WTC11 (cell line): ENCODE data around the gene SCD5. TPM values are rescaled to one million over a fixed set of nuclear protein-coding genes. Genes with fewer than 3 reads are reported as not detected.

ENCODE experiments used
- ATAC-seq: fragments of 200-7000 bp; cut with Tn5 transposase; 2 replicates; pipeline ENCODE4 v1.10.0; 2021; ENCODE audit warnings: mild to moderate bottlenecking, moderate library complexity
- CTCF ChIA-PET: fragments of 300-600 bp; sonication (Branson Sonifier 250); formaldehyde crosslinking; loops from one replicate; lab custom pipeline; 2021; ENCODE audit warnings: antibody characterized with exemption; lab: Charles Lee
- POLR2A ChIA-PET: fragments of 350-600 bp; sonication (Branson Sonifier 250); formaldehyde crosslinking; loops from one replicate; lab custom pipeline; 2021; ENCODE audit warnings: antibody characterized with exemption; lab: Charles Lee
- DNase-seq: peaks from one replicate; pipeline ENCODE4 v3.0.0; 2021; ENCODE audit warnings: low spot score
- H3K27ac Mint-ChIP-seq: 2 replicates; pipeline ENCODE4 v1.8.0; 2021; ENCODE audit warnings: mixed read lengths
- H3K27me3 Mint-ChIP-seq: 2 replicates; pipeline ENCODE4 v1.8.0; 2021; ENCODE audit warnings: low read depth, mild to moderate bottlenecking, moderate library complexity, mixed read lengths
- H3K36me3 Mint-ChIP-seq: 2 replicates; pipeline ENCODE4 v1.8.0; 2021; ENCODE audit warnings: mixed read lengths
- H3K4me1 Mint-ChIP-seq: 2 replicates; pipeline ENCODE4 v1.8.0; 2022; ENCODE audit warnings: mixed read lengths
- H3K4me3 Mint-ChIP-seq: 2 replicates; pipeline ENCODE4 v1.8.0; 2021; ENCODE audit warnings: mild to moderate bottlenecking, moderate library complexity, mixed read lengths
- H3K9me3 Mint-ChIP-seq: 2 replicates; pipeline ENCODE4 v1.8.0; 2021; ENCODE audit warnings: mixed read lengths
- ATF2 ChIP-seq: sonication (generic); formaldehyde crosslinking; IDR thresholded peaks from 2 replicates; pipeline ENCODE4 v1.8.1; 2022; ENCODE audit warnings: low read depth, missing genetic modification reagents, borderline replicate concordance
- CBFB ChIP-seq: sonication (generic); formaldehyde crosslinking; IDR thresholded peaks from 2 replicates; pipeline ENCODE4 v1.8.1; 2022; ENCODE audit warnings: mild to moderate bottlenecking, low read depth, missing genetic modification reagents
- E2F1 ChIP-seq: sonication (generic); formaldehyde crosslinking; IDR thresholded peaks from 2 replicates; pipeline ENCODE4 v1.8.0; 2022; ENCODE audit warnings: mild to moderate bottlenecking, missing genetic modification reagents
- FOXP1 ChIP-seq: sonication (generic); formaldehyde crosslinking; IDR thresholded peaks from 2 replicates; pipeline ENCODE4 v1.8.0; 2022; ENCODE audit warnings: missing genetic modification reagents, mild to moderate bottlenecking, moderate library complexity, borderline replicate concordance
- FOXP4 ChIP-seq: sonication (generic); formaldehyde crosslinking; IDR thresholded peaks from 2 replicates; pipeline ENCODE4 v1.8.0; 2022; ENCODE audit warnings: mild to moderate bottlenecking, missing genetic modification reagents
- GRHL2 ChIP-seq: fragments of 250-450 bp; sonication (Bioruptor Pico); IDR thresholded peaks from 2 replicates; pipeline ENCODE4 v1.8.0; 2022; ENCODE audit warnings: mild to moderate bottlenecking, moderate library complexity; ENCODE audit not compliant: insufficient replicate concordance, severe bottlenecking
- JUN ChIP-seq: sonication (generic); formaldehyde crosslinking; IDR thresholded peaks from 2 replicates; pipeline ENCODE4 v1.8.0; 2023; ENCODE audit warnings: mild to moderate bottlenecking, missing genetic modification reagents
- NFYB ChIP-seq: sonication (generic); formaldehyde crosslinking; conservative IDR thresholded peaks from 2 replicates; pipeline ENCODE4 v1.8.0; 2022; ENCODE audit warnings: low read depth, missing genetic modification reagents
- SOX15 ChIP-seq: fragments of 250-450 bp; sonication (Bioruptor Pico); IDR thresholded peaks from 2 replicates; pipeline ENCODE4 v1.9.0; 2021; ENCODE audit warnings: mild to moderate bottlenecking
- SP1 ChIP-seq: sonication (generic); formaldehyde crosslinking; conservative IDR thresholded peaks from 2 replicates; pipeline ENCODE4 v1.8.1; 2022; ENCODE audit warnings: missing genetic modification reagents
- ZNF121 ChIP-seq: sonication (generic); formaldehyde crosslinking; IDR thresholded peaks from 2 replicates; pipeline ENCODE4 v1.8.0; 2023; ENCODE audit warnings: missing genetic modification reagents
- total RNA-seq: library from RNA; stranded (reverse); gene quantifications from 3 replicates; pipeline ENCODE4 v1.2.3, GENCODE V29; 2021
- TF ChIP-seq, protein P1 (sequence below): sonication (generic); formaldehyde crosslinking; IDR thresholded peaks from 2 replicates; pipeline ENCODE4 v1.8.0; 2023; ENCODE audit warnings: missing genetic modification reagents, mild to moderate bottlenecking, borderline replicate concordance
- TF ChIP-seq, protein P2 (sequence below): fragments of 200-600 bp; IDR thresholded peaks from 2 replicates; pipeline ENCODE4 v1.8.0; 2022; ENCODE audit warnings: antibody characterized with exemption
- TF ChIP-seq, protein P3 (sequence below): fragments of 250-450 bp; sonication (Bioruptor Pico); IDR thresholded peaks from 2 replicates; pipeline ENCODE4 v1.9.0; 2021; ENCODE audit warnings: mild to moderate bottlenecking

SCD5 gene
- total RNA-seq, 1 experiment from 2014 or later: 6.3 TPM

- ATAC-seq (no peak), DNase-seq (no peak)
- ChIA-PET POLR2A (no interaction called here), CTCF (interaction anchor here (1.2 to 1.3 kb wide), 2 partner anchors 9 to 271 kb away, joined by 5 read pairs; no protein-coding TSS in a partner anchor)
- Mint-ChIP-seq H3K9me3 (peaks cover 4% of the 10 kb centered on the region), H3K36me3 (no peaks in the 10 kb centered on the region), H3K27me3 (no peaks in the 10 kb centered on the region), H3K4me3 (no peak overlapping the region), H3K27ac (no peak overlapping the region), H3K4me1 (no peaks in the 10 kb centered on the region)
- TF ChIP-seq, protein P1, sequence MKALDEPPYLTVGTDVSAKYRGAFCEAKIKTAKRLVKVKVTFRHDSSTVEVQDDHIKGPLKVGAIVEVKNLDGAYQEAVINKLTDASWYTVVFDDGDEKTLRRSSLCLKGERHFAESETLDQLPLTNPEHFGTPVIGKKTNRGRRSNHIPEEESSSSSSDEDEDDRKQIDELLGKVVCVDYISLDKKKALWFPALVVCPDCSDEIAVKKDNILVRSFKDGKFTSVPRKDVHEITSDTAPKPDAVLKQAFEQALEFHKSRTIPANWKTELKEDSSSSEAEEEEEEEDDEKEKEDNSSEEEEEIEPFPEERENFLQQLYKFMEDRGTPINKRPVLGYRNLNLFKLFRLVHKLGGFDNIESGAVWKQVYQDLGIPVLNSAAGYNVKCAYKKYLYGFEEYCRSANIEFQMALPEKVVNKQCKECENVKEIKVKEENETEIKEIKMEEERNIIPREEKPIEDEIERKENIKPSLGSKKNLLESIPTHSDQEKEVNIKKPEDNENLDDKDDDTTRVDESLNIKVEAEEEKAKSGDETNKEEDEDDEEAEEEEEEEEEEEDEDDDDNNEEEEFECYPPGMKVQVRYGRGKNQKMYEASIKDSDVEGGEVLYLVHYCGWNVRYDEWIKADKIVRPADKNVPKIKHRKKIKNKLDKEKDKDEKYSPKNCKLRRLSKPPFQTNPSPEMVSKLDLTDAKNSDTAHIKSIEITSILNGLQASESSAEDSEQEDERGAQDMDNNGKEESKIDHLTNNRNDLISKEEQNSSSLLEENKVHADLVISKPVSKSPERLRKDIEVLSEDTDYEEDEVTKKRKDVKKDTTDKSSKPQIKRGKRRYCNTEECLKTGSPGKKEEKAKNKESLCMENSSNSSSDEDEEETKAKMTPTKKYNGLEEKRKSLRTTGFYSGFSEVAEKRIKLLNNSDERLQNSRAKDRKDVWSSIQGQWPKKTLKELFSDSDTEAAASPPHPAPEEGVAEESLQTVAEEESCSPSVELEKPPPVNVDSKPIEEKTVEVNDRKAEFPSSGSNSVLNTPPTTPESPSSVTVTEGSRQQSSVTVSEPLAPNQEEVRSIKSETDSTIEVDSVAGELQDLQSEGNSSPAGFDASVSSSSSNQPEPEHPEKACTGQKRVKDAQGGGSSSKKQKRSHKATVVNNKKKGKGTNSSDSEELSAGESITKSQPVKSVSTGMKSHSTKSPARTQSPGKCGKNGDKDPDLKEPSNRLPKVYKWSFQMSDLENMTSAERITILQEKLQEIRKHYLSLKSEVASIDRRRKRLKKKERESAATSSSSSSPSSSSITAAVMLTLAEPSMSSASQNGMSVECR (CRISPR knock-in tag): no peak
- TF ChIP-seq, protein P2, sequence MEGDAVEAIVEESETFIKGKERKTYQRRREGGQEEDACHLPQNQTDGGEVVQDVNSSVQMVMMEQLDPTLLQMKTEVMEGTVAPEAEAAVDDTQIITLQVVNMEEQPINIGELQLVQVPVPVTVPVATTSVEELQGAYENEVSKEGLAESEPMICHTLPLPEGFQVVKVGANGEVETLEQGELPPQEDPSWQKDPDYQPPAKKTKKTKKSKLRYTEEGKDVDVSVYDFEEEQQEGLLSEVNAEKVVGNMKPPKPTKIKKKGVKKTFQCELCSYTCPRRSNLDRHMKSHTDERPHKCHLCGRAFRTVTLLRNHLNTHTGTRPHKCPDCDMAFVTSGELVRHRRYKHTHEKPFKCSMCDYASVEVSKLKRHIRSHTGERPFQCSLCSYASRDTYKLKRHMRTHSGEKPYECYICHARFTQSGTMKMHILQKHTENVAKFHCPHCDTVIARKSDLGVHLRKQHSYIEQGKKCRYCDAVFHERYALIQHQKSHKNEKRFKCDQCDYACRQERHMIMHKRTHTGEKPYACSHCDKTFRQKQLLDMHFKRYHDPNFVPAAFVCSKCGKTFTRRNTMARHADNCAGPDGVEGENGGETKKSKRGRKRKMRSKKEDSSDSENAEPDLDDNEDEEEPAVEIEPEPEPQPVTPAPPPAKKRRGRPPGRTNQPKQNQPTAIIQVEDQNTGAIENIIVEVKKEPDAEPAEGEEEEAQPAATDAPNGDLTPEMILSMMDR: no peak
- TF ChIP-seq SP1 (no peak), ATF2 (no peak), NFYB (CRISPR knock-in tag) (no peak), GRHL2 (no peak), CBFB (no peak), FOXP4 (CRISPR knock-in tag) (no peak), FOXP1 (CRISPR knock-in tag) (no peak), SOX15 (CRISPR knock-in tag) (no peak), JUN (CRISPR knock-in tag) (no peak), E2F1 (CRISPR knock-in tag) (no peak), ZNF121 (no peak)
- TF ChIP-seq, protein P3, sequence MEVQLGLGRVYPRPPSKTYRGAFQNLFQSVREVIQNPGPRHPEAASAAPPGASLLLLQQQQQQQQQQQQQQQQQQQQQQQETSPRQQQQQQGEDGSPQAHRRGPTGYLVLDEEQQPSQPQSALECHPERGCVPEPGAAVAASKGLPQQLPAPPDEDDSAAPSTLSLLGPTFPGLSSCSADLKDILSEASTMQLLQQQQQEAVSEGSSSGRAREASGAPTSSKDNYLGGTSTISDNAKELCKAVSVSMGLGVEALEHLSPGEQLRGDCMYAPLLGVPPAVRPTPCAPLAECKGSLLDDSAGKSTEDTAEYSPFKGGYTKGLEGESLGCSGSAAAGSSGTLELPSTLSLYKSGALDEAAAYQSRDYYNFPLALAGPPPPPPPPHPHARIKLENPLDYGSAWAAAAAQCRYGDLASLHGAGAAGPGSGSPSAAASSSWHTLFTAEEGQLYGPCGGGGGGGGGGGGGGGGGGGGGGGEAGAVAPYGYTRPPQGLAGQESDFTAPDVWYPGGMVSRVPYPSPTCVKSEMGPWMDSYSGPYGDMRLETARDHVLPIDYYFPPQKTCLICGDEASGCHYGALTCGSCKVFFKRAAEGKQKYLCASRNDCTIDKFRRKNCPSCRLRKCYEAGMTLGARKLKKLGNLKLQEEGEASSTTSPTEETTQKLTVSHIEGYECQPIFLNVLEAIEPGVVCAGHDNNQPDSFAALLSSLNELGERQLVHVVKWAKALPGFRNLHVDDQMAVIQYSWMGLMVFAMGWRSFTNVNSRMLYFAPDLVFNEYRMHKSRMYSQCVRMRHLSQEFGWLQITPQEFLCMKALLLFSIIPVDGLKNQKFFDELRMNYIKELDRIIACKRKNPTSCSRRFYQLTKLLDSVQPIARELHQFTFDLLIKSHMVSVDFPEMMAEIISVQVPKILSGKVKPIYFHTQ: no peak
These were observed 65.0 kb downstream of the SCD5 start for GRCh38 chr4:82733636-82734035.
